Vagina (tissue), 2 donors: ENCODE results near the gene KLHL21.

Experiments used
- CTCF ChIP-seq, 3 experiments: fragments of 450-650 bp in 2 of 3; fragments of 200-600 bp in 1 of 3; sonication (generic) in 1 of 3; IDR thresholded peaks; one replicate each; pipeline ENCODE4 v1.5.1; 2017 to 2019; ENCODE audit warnings: antibody characterized with exemption in 3 of 3, mild to moderate bottlenecking in 2 of 3, moderate library complexity in 2 of 3
- POLR2A ChIP-seq, 2 donors: fragments of 450-650 bp; IDR thresholded peaks; one replicate each; pipeline ENCODE4 v1.6.1; 2017; ENCODE audit warnings: antibody characterized with exemption in 2 of 2, mild to moderate bottlenecking in 2 of 2, moderate library complexity in 2 of 2

DNA sequence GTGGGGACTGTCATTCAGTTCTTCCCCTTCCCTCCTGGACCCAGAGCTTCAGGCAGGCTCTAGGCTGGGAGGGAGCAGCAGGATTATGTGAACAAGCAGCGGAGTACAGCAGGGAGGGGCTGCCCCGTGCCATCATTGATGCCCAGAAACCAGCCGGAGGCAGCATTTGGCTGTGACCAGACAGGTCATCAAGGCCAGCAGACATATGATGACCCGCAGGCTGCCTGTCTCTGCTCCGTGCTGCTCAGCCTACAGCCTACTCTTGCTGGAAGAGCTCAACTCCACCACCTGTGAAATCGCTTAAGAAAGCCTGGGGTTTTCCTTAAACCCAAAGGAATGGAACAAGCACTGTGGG is 4.9 kb downstream of the KLHL21 start:
- no peak for TF ChIP-seq POLR2A (IDR thresholded peaks at IDR 0.05)
- no peak for TF ChIP-seq CTCF (IDR thresholded peaks at IDR 0.05)
